Stimulated activated CD4-positive, alpha-beta T cell treated with anti-CD3 and anti-CD28 coated beads, Interleukin-2, amount 100 ng/mL, for 48 hours (primary cell): ENCODE results near the gene DAPK3.
"Not testable (repeated sequence)": the region's sequence is repeated elsewhere in the genome, so short reads cannot be mapped to it uniquely, and the experiment has no call there.

Source experiments
- DNase-seq, 2 donors: peaks; one replicate each; pipeline ENCODE4 v3.0.0-alpha.2; 2020

Gene DAPK3

DNA sequence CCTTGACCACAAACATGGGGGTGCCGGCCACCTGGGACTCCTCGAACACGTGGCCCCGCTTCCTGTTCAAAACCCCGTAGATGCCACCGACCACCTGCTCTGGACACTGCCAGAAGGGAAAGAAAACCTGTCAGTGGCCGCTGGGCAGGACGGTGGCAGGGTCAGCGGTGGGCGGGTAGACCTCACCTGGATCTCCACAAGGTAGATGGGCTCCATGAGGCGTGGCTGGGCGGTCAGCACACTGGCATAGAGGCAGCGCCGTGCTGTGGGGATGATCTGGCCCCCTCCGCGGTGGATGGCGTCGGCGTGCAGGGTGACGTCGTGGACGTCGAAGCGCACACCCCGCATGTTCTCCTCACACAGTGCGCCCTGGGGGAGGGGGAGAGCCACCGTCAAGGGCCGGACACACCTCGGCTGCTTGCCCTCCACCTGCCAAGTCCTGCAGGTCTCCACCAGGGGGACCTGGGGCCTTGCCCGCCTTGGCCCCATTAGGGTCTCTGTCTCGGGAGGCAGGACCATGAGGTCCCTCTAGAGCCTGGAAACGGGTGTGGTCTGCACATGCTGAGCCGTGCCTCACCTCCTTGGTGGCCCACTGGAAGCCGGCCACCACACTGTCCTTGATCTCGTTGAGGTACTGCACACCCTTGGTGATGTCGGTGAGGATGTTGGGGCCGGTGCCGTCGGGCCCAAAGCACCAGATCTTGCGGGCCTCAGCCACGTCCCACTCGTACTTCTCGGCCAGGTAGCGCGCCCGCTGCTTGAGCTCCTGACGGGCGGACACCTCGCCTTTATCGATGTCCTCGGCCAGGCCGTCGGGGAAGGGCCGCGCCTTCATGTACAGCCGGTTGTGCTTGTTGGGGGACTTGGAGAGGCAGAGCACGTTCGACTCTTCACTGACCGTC lies 6.6 kb upstream of the DAPK3 start:
- DNase-seq = no peak

DNA sequence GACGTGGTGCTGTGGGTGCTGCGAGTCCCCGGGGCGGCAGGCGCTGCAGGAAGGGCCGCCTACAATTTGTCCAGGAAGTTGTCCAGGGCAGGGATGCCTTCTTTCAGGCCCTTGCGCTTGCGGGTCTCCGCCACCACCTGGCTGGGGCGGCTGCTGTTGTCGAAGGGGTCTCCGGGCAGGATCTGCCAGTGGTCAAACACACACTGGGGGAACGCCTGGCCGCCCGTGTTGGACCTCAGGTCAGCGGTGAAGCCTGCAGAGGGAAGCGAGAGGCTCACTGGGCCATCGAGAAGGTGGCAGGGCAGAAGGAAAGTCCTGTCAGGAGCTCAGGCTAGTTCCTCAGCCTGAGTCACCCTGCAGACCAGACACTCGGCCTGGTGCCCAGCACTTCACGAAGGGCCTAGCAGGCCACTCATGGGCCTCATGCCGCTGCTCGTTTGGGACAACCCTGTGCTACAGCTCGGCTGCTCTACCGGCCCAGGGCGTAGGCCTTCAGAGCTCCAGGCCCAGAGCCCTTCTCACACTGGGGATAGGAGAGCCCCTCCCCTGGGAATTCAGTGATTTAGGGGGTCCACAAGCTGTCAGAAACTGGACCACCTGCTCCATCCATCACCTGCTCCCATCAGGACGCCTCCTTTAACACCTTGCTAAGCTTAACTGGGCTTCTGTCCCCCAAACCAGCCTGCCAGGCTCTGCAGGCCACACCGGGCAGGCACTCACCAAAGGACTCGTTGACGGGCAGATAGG lies 5.8 kb upstream of the DAPK3 start:
- DNase-seq = no peak

- DNase-seq = no peak
These were observed 4.8 kb upstream of the DAPK3 start for GRCh38 chr19:3975637-3976087.

DNA sequence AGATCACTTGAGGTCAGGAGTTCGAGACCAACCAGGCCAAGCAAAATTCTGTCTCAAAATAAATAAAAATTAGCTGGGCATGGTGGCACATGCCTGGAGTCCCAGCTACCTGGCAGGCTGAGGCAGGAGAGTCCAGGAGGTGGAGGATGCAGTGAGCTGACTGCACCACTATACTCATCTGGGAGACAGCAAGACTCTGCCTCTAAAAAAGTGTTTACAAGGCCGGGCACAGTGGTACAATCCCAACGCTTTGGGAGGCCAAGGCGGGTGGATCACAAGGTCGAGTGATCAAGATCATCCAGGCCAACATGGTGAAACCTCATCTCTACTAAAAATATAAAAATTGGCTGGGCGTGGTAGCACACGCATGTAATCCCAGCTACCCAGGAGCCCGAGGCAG lies 4.2 kb upstream of the DAPK3 start:
- no peak for DNase-seq

DNA sequence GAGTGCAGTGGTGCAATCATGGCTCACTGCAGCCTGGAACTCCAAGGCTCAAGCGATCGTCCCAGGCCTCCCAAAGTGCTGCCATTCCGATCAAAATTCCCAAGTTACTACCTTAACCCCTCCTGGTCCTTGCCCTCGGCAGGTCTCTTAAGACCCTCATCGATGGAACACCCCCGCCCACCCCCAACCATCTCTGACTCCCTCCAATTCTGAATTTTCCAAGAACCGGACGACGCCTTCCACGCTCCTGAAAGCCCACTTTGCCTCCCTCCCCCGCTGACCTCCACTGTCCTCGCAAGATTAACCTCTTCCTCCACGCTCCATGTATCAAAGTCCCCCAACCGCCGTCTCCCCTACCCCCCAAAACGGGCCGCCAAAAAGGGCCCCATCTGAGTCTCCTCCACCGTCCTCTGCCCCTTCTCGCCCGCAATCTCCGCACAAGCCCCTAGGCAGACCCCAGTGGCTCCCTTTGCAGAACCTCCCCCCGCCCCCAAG lies 539 bp downstream of the DAPK3 start:
- DNase-seq = no peak

- no peak for DNase-seq
These were observed 1.2 kb downstream of the DAPK3 start for GRCh38 chr19:3969435-3970312.

- DNase-seq = no peak
These were observed 2.1 kb downstream of the DAPK3 start for GRCh38 chr19:3968556-3969434.

- not testable (repeated sequence) for DNase-seq
These were observed 2.9 kb downstream of the DAPK3 start for GRCh38 chr19:3967983-3968382.

DNA sequence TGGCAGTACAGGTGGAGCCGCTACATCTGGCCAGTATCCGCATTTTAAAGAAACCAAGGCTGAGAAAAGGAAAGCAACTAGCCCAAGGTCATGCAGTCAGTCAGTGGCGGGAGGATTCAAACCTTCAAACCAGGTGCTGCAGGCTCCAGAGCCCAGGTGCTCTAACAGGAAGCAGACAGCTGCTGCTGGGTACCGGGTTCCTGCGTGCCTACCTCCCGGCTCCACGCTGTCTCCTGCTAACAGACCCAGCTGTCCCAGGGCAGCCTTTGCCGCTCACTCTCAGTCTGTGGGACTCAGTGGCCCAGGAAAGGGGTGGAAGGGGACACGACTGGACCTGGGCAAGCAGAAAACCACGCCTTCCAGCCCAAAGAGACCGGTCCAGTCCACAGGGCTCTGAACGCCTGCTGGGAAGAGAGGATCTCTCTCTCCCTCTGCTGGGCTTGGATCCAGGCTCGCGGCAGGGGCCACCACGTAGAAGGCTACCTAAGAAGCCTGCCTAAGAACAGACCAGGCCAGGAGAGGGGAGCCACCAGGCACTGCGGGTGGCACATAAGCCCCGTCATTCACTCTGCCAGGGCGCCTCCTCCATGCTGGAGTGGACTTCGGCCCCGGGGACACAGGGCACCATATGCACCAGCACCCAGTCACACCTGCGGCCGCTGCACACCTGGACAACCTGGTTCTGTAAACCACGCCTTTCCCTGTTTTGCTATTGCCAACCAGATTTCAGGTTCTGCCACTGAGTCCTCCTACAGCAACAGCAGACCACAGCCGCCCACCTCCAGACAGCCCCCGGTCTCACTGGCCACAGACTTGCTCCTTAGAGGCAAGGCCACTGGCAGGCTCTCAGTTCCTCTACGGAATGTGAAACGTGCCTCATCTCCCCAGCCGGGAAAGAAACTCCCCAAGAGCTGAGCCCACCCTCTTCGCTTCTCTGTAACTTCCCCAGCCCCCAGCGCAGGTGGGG lies 4.6 kb downstream of the DAPK3 start:
- no peak for DNase-seq

DNA sequence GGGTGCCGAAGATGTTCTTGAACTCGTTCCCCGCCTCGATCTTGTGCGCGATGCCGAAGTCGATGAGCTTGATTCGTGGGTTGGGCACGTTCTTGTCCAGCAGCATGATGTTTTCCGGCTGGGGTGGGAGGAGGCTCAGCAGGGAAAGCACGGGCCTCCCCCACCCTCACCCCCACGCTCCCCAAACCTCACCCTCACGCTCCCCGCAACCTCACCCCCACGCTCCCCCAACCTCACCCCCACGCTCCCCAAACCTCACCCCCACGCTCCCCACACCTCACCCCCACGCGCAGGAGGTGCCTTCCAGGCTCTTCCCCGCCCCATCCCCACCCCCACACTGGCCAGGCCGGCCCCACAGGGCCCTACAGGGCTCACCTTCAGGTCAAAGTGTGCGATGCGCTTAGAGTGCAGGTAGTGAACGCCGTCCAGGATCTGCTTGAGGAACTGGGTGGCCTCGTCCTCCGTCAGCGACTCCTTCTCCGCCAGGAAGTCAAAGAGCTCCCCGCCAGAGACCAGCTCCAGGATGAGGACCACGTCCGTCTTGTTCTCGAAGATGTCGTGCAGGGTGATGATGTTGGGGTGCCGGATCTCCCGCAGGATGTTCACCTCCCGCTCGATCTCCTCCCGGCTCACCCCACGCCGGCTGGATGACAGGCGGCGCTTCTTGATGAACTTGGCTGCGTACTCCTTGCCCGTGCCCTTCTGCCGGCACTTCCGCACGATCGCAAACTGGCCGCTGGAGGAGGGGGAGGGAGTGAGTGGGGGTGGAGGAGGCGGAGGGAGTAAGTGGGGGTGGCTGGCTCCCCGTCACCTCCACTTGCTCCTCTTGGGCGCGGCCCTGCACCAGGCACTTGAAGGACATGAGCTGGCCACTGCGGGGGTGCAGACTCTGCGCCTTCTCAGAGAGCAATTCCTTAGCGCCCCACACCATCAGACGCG lies 6.4 kb downstream of the DAPK3 start:
- no peak for DNase-seq

- no peak for DNase-seq
These were observed 7.2 kb downstream of the DAPK3 start for GRCh38 chr19:3963458-3964255.

GRCh38 chr19:3961007-3961406 lies 9.9 kb downstream of the DAPK3 start:
- DNase-seq = no peak

- DNase-seq = no peak
These were observed 11.2 kb downstream of the DAPK3 start for GRCh38 chr19:3959766-3960131.

DNA sequence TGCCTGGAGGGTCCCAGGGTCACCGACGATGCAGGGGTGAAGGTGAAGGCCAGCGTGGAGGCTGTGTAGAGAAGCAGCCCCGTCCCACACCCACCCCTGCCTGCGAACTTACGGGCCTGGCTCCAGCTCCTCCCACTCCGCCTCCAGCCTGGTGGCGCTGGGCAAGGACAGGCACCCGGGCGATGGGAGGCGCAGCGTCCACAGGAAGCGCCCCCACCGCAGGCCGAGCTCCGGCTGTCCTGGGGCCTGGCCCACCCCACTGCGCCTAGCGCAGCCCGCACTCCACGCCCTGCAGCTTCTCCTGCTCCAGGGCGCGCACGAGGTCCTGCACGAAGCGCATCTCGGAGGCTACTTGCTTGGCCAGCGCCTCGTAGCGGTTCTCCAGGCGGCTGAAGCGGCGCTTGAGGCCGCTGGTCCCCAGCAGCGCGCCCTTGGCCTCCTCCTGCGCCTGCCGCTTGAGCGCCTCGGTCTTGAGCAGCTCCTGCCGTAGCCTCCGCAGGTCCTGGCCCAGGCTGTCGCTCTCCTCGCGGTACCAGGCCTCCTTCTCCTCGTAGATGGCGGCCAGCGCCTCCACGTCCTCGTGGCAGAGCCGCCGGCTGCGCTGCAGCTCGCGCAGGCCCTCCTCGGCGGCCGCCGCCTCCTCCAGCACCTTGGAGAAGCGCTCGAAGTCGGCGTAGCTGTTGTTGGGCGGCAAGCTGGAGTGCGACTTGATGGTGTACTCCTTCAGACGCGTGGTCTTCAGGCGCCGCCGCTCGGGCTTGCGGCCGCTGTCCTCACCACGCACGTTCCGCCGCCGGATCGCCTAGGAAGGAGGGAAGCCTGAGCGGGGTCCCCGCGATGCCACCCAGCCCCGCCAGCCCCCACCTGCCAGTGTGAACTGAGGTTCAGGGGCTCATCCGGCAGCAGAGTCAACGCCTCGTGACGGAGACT lies 11.8 kb downstream of the DAPK3 start:
- no peak for DNase-seq

DNA sequence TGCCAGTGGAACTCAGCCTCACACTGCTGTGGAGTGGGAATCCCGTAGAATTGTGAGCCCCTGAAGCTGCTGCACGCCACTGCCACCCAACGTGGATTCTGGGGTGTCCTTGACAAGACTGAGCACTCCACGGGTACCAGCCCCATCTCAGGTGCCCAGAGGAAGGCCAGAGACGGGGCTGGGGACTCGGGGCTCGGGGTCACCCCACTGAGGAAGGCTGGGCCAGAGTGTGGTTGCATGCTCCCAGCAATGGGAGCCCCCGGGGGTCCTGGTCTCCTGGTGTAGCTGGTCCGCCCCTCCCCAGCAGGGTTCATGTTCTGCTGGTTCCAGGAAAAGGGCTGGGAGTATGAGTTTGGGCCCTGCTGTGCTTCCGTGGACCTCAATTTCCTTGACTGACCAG lies 15.2 kb downstream of the DAPK3 start:
- DNase-seq = no peak

GRCh38 chr19:3955276-3955675 lies 15.6 kb downstream of the DAPK3 start:
- DNase-seq = not testable (repeated sequence)

DNA sequence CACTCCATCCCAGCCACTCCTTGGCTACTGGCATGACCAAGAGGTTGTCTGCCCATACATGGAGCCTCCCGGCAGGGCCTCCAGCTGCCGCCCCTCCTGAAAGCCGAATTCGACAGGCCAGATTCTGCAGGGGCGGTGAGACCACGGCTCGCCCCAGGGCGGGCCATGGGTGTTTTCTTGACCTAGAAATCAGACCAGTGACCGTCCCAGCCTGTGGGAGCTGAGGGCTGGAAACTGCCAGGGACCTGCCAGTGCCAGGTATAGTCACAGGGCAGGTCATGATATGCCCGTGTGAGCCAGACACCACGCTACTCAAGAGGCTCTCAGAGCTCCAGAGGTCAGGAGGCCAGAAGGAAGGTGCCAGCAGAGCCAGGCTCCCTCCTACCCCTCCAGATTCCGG lies 16.8 kb downstream of the DAPK3 start:
- DNase-seq = no peak
